GM10266 (cell line): Measurements from ENCODE around the gene RPRD2.

ENCODE experiments used
- DNase-seq: peaks from one replicate; pipeline ENCODE4 v3.0.0; 2012; ENCODE audit errors: extremely low spot score
- CTCF ChIP-seq: IDR thresholded peaks from 2 replicates; pipeline ENCODE4 v1.5.1; 2012; ENCODE audit warnings: mild to moderate bottlenecking, low read depth; ENCODE audit not compliant: control insufficient read depth, insufficient read depth; ENCODE audit errors: missing control alignments

RPRD2 gene

GRCh38 chr1:150479927-150480352, 116.0 kb downstream of the RPRD2 start:
- no peak for DNase-seq
- TF ChIP-seq CTCF = no peak

GRCh38 chr1:150484431-150484830, 120.5 kb downstream of the RPRD2 start:
- no peak for DNase-seq
- no peak for TF ChIP-seq CTCF

- TF ChIP-seq CTCF = no peak
- DNase-seq = no peak
Observed at GRCh38 chr1:150484861-150485260, 120.9 kb downstream of the RPRD2 start.

GRCh38 chr1:150486966-150487762, 123.2 kb downstream of the RPRD2 start, which contains the start of gene TARS2:
TARS2 (plus strand) TSS chr1:150487419; CDS start chr1:150487451, 32 bp downstream.
- TF ChIP-seq CTCF = no peak
- DNase-seq = peak; percentile 94

GRCh38 chr1:150487763-150488115, 123.8 kb downstream of the RPRD2 start:
- no peak for TF ChIP-seq CTCF
- no peak for DNase-seq

- DNase-seq = no peak
- TF ChIP-seq CTCF = no peak
Observed at GRCh38 chr1:150493175-150493574, 129.2 kb downstream of the RPRD2 start.

- no peak for TF ChIP-seq CTCF
- DNase-seq = no peak
Observed at GRCh38 chr1:150498342-150498741, 134.4 kb downstream of the RPRD2 start.
